Transverse colon (tissue), 4 donors: ENCODE data around the gene PRR5.

Experiments used
- POLR2A ChIP-seq: fragments of 450-650 bp; IDR thresholded peaks from one replicate; pipeline ENCODE4 v1.6.1; 2016; ENCODE audit warnings: antibody characterized with exemption, mild to moderate bottlenecking, moderate library complexity
- POLR2AphosphoS5 ChIP-seq, 3 donors: sonication (generic); formaldehyde crosslinking; IDR thresholded peaks; one replicate each; pipeline ENCODE4 v1.6.1; 2016; ENCODE audit warnings: antibody characterized with exemption in 3 of 3
- TF ChIP-seq, protein P1 (sequence below), 5 experiments: fragments of 200-600 bp in 3 of 5; fragments of 450-650 bp in 2 of 5; sonication (generic) in 3 of 5; IDR thresholded peaks; 1 replicate in 2 of 5; 2 replicates in 3 of 5; pipeline ENCODE4 v1.5.1; 2016 to 2017; ENCODE audit warnings: antibody characterized with exemption in 5 of 5, inconsistent platforms in 3 of 5, mild to moderate bottlenecking in 2 of 5, moderate library complexity in 1 of 5

DNA sequence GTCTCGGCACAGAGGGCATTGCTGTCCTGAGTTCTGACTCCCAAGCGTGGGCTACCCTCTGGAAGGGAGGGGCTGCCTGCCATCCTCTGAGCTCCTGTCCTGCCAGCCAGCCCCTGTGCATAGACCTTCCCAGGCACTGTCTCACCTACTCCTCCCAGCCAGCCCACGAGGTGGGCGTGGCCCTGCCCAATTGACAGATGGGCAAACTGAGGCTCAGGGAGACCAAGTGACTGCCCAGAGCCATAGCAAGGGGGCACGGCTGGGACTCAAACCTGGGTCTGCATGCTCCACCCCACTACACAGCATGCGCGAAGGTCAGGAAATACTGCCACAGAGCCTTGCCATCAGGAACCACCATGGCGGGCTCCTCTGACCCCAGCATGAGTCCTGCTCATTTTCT, 29.4 kb upstream of the PRR5 start:
- TF ChIP-seq, protein P1, sequence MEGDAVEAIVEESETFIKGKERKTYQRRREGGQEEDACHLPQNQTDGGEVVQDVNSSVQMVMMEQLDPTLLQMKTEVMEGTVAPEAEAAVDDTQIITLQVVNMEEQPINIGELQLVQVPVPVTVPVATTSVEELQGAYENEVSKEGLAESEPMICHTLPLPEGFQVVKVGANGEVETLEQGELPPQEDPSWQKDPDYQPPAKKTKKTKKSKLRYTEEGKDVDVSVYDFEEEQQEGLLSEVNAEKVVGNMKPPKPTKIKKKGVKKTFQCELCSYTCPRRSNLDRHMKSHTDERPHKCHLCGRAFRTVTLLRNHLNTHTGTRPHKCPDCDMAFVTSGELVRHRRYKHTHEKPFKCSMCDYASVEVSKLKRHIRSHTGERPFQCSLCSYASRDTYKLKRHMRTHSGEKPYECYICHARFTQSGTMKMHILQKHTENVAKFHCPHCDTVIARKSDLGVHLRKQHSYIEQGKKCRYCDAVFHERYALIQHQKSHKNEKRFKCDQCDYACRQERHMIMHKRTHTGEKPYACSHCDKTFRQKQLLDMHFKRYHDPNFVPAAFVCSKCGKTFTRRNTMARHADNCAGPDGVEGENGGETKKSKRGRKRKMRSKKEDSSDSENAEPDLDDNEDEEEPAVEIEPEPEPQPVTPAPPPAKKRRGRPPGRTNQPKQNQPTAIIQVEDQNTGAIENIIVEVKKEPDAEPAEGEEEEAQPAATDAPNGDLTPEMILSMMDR (IDR thresholded peaks at IDR 0.05) = no peak
- TF ChIP-seq POLR2A = no peak
- TF ChIP-seq POLR2AphosphoS5 (IDR thresholded peaks at IDR 0.05) = no peak
